Naive thymus-derived CD8-positive, alpha-beta T cell (primary cell): ENCODE results near the gene KRT35. TPM values are rescaled to one million over a fixed set of nuclear protein-coding genes. Genes with fewer than 3 reads are reported as not detected.
A peak's percentile ranks its signal among the peaks of the same experiment; 100 is the strongest.

Experiments used
- ATAC-seq, 2 donors: fragments of 150-1000 bp; cut with Tn5 transposase in 1 of 2; sonication (Bioruptor Pico), chemical (Tn5 transposase) in 1 of 2; 1 replicate in 1 of 2; 2 replicates in 1 of 2; pipeline ENCODE4 v1.10.0; 2021; ENCODE audit warnings: mild to moderate bottlenecking in 2 of 2, moderate library complexity in 2 of 2
- POLR2A ChIA-PET: fragments of 350-600 bp; sonication (Branson Sonifier 250); formaldehyde crosslinking; loops from one replicate; lab custom pipeline; 2021; ENCODE audit warnings: antibody characterized with exemption; lab: Charles Lee
- DNase-seq, 10 donors: peaks; one replicate each; pipeline versions ENCODE4 v3.0.0 to v3.0.0-alpha.2; 2020 to 2022
- H3K27ac Mint-ChIP-seq, 10 donors: one replicate each; pipeline ENCODE4 v1.8.0; 2020 to 2022; ENCODE audit warnings: mild to moderate bottlenecking in 10 of 10, mixed read lengths in 10 of 10, moderate library complexity in 4 of 10, inconsistent platforms in 1 of 10
- H3K27me3 Mint-ChIP-seq, 5 donors: one replicate each; pipeline ENCODE4 v1.8.0; 2021 to 2022; ENCODE audit warnings: mixed read lengths in 5 of 5
- H3K36me3 Mint-ChIP-seq, 3 donors: one replicate each; pipeline ENCODE4 v1.8.0; 2020 to 2022; ENCODE audit warnings: mixed read lengths in 3 of 3, mild to moderate bottlenecking in 2 of 3, inconsistent platforms in 1 of 3
- H3K4me1 Mint-ChIP-seq, 4 donors: one replicate each; pipeline ENCODE4 v1.8.0; 2021 to 2022; ENCODE audit warnings: mixed read lengths in 4 of 4
- H3K4me3 Mint-ChIP-seq, 10 donors: one replicate each; pipeline ENCODE4 v1.8.0; 2020 to 2022; ENCODE audit warnings: mild to moderate bottlenecking in 10 of 10, mixed read lengths in 10 of 10, moderate library complexity in 6 of 10, inconsistent platforms in 1 of 10
- H3K9me3 Mint-ChIP-seq, 9 donors: one replicate each; pipeline ENCODE4 v1.8.0; 2020 to 2022; ENCODE audit warnings: mixed read lengths in 9 of 9, mild to moderate bottlenecking in 3 of 9, inconsistent platforms in 1 of 9, moderate library complexity in 1 of 9
- polyA plus RNA-seq, 3 donors: library from polyadenylated mRNA; unstranded; fragments of 300-500 nt; fragmentation: Illumina TruSeq; gene quantifications; one replicate each; pipeline ENCODE4 v1.2.3, GENCODE V29; 2021
- total RNA-seq, 8 experiments: library from RNA in 2 of 8; stranded (reverse) in 2 of 8; gene quantifications; one replicate each; pipeline ENCODE4 v1.2.3 and lab custom pipeline; 2021 to 2026

Gene KRT35
- total and polyA plus RNA-seq, 5 experiments from 2014 or later, result not detected

GRCh38 chr17:41492771-41493170 lies 11.8 kb upstream of the KRT35 start:
- H3K4me3 Mint-ChIP-seq, result no peak overlapping the region
- H3K27me3 Mint-ChIP-seq, result no peaks in the 10 kb centered on the region
- POLR2A ChIA-PET, result no interaction called here
- no peaks in the 10 kb centered on the region for H3K36me3 Mint-ChIP-seq
- H3K27ac Mint-ChIP-seq, result peak overlapping the region in 3 of 10 donors; percentile 9 to 50 (median 19)
- peaks cover 10 to 31% (median 18%) of the 10 kb centered on the region in 4 donors for H3K4me1 Mint-ChIP-seq
- H3K9me3 Mint-ChIP-seq, result no peaks in the 10 kb centered on the region
- peak in 1 of 10 donors; percentile 9 for DNase-seq
- no peak for ATAC-seq

- POLR2A ChIA-PET, result no interaction called here
- H3K9me3 Mint-ChIP-seq, result no peaks in the 10 kb centered on the region
- DNase-seq (peak in 1 of 10 donors; percentile 27), ATAC-seq (no peak)
- no peaks in the 10 kb centered on the region for H3K36me3 Mint-ChIP-seq
- H3K4me1 Mint-ChIP-seq, result peaks cover 11 to 30% (median 18%) of the 10 kb centered on the region in 4 donors
- no peaks in the 10 kb centered on the region for H3K27me3 Mint-ChIP-seq
- no peak overlapping the region for H3K27ac Mint-ChIP-seq
- no peak overlapping the region for H3K4me3 Mint-ChIP-seq
These were observed 11.4 kb upstream of the KRT35 start for GRCh38 chr17:41492351-41492750.

- POLR2A ChIA-PET, result no interaction called here
- no peak for ATAC-seq
- H3K27me3 Mint-ChIP-seq, result peaks cover 0 to 3% (median under 1%) of the 10 kb centered on the region in 5 donors
- H3K36me3 Mint-ChIP-seq, result no peaks in the 10 kb centered on the region
- H3K4me3 Mint-ChIP-seq, result no peak overlapping the region
- peaks cover 10 to 22% (median 13%) of the 10 kb centered on the region in 4 donors for H3K4me1 Mint-ChIP-seq
- H3K27ac Mint-ChIP-seq, result no peak overlapping the region
- no peak for DNase-seq
- no peaks in the 10 kb centered on the region for H3K9me3 Mint-ChIP-seq
These were observed 10.5 kb upstream of the KRT35 start for GRCh38 chr17:41491476-41491875.

- POLR2A ChIA-PET, result no interaction called here
- Mint-ChIP-seq H3K4me3 (no peak overlapping the region), H3K4me1 (peaks cover 9 to 20% (median 10%) of the 10 kb centered on the region in 4 donors), H3K36me3 (no peaks in the 10 kb centered on the region), H3K27ac (peak overlapping the region in 2 of 10 donors; percentile 18 to 57), H3K9me3 (no peaks in the 10 kb centered on the region), H3K27me3 (peaks cover 0 to 5% (median 2%) of the 10 kb centered on the region in 5 donors)
- DNase-seq (no peak), ATAC-seq (no peak)
These were observed 9.3 kb upstream of the KRT35 start for GRCh38 chr17:41490000-41490990.

GRCh38 chr17:41489531-41489930 lies 8.6 kb upstream of the KRT35 start, which contains the start of gene KRT36:
Gene KRT36 (minus strand): TSS chr17:41489910. CDS start chr17:41489864, 46 bp downstream.
- ATAC-seq (no peak), DNase-seq (peak in 1 of 10 donors; percentile 55)
- Mint-ChIP-seq H3K4me3 (no peak within 1 kb of the TSS), H3K4me1 (peaks cover 9 to 22% (median 10%) of the 10 kb centered on the region in 4 donors), H3K9me3 (no peaks in the 10 kb centered on the region), H3K27me3 (peaks cover 0 to 7% (median 2%) of the 10 kb centered on the region in 5 donors), H3K36me3 (no peaks in the 10 kb centered on the region), H3K27ac (peak within 1 kb of the TSS in 2 of 10 donors; percentile 18 to 57)
- POLR2A ChIA-PET, result no interaction called here

- Mint-ChIP-seq H3K27ac (no peak overlapping the region), H3K4me3 (no peak overlapping the region), H3K36me3 (no peaks in the 10 kb centered on the region), H3K9me3 (no peaks in the 10 kb centered on the region), H3K27me3 (peaks cover 0 to 7% (median 2%) of the 10 kb centered on the region in 5 donors), H3K4me1 (peaks cover 5 to 15% (median 9%) of the 10 kb centered on the region in 4 donors)
- POLR2A ChIA-PET, result no interaction called here
- ATAC-seq (no peak), DNase-seq (peak in 1 of 10 donors; percentile 50)
These were observed 6.0 kb upstream of the KRT35 start for GRCh38 chr17:41486809-41487530.

GRCh38 chr17:41486316-41486715 lies 5.4 kb upstream of the KRT35 start:
- Mint-ChIP-seq H3K36me3 (no peaks in the 10 kb centered on the region), H3K27ac (no peak overlapping the region), H3K4me3 (no peak overlapping the region), H3K9me3 (no peaks in the 10 kb centered on the region), H3K27me3 (peaks cover 0 to 7% (median 2%) of the 10 kb centered on the region in 5 donors), H3K4me1 (peaks cover 5 to 13% (median 9%) of the 10 kb centered on the region in 4 donors)
- POLR2A ChIA-PET, result no interaction called here
- ATAC-seq (no peak), DNase-seq (peak in 1 of 10 donors; percentile 54)

GRCh38 chr17:41484920-41485904 lies 4.3 kb upstream of the KRT35 start:
- POLR2A ChIA-PET, result interaction anchor here (0.6 kb wide), 1 partner anchor 924 kb away, joined by 3 read pairs; no protein-coding TSS in a partner anchor
- DNase-seq, result peak in 1 of 10 donors; percentile 50
- Mint-ChIP-seq H3K27ac (peak overlapping the region in 3 of 10 donors; percentile 53 to 75 (median 58)), H3K27me3 (peaks cover 0 to 7% (median 2%) of the 10 kb centered on the region in 5 donors), H3K4me3 (no peak overlapping the region), H3K4me1 (peaks cover 2 to 6% (median 3%) of the 10 kb centered on the region in 4 donors), H3K36me3 (no peaks in the 10 kb centered on the region), H3K9me3 (no peaks in the 10 kb centered on the region)
- ATAC-seq, result no peak

GRCh38 chr17:41483991-41484826 lies 3.3 kb upstream of the KRT35 start:
- DNase-seq (peak in 1 of 10 donors; percentile 34), ATAC-seq (no peak)
- Mint-ChIP-seq H3K4me3 (no peak overlapping the region), H3K9me3 (no peaks in the 10 kb centered on the region), H3K36me3 (no peaks in the 10 kb centered on the region), H3K27ac (peak overlapping the region in 1 of 10 donors; percentile 58), H3K27me3 (peaks cover 0 to 7% (median 2%) of the 10 kb centered on the region in 5 donors), H3K4me1 (peaks cover 0 to 2% (median under 1%) of the 10 kb centered on the region in 4 donors)
- POLR2A ChIA-PET, result no interaction called here

GRCh38 chr17:41483531-41483930 lies 2.6 kb upstream of the KRT35 start:
- no peak for ATAC-seq
- Mint-ChIP-seq H3K27me3 (peaks cover 0 to 7% (median 2%) of the 10 kb centered on the region in 5 donors), H3K4me1 (peaks cover 0 to 2% (median under 1%) of the 10 kb centered on the region in 4 donors), H3K4me3 (no peak overlapping the region), H3K36me3 (no peaks in the 10 kb centered on the region), H3K27ac (peak overlapping the region in 1 of 10 donors; percentile 7), H3K9me3 (no peaks in the 10 kb centered on the region)
- POLR2A ChIA-PET, result no interaction called here
- DNase-seq, result no peak

- Mint-ChIP-seq H3K36me3 (no peaks in the 10 kb centered on the region), H3K4me3 (no peak overlapping the region), H3K27ac (no peak overlapping the region), H3K27me3 (peaks cover 0 to 3% (median 0%) of the 10 kb centered on the region in 5 donors), H3K9me3 (no peaks in the 10 kb centered on the region), H3K4me1 (peaks cover 0 to 2% (median 0%) of the 10 kb centered on the region in 4 donors)
- POLR2A ChIA-PET, result no interaction called here
- no peak for DNase-seq
- ATAC-seq, result no peak
These were observed 370 bp downstream of the KRT35 start for GRCh38 chr17:41480581-41480980.
